Keratinocyte (primary cell): ENCODE measurements around the gene CMTM7.

Experiments
- CTCF ChIP-seq, 3 experiments: IDR thresholded peaks in 1 of 3; conservative IDR thresholded peaks in 1 of 3; optimal IDR thresholded peaks in 1 of 3; 2 replicates in 2 of 3; 3 replicates in 1 of 3; pipeline versions ENCODE3 to v1.5.1; 2011; ENCODE audit warnings: low read length in 3 of 3, mild to moderate bottlenecking in 3 of 3, moderate library complexity in 2 of 3, control low read depth in 1 of 3, inconsistent platforms in 1 of 3; ENCODE audit not compliant: insufficient read depth in 2 of 3; ENCODE audit errors: extremely low read depth in 1 of 3
- EZH2 ChIP-seq: IDR thresholded peaks from one replicate; pipeline ENCODE4 v1.6.1; 2012; ENCODE audit warnings: inconsistent platforms, mild to moderate bottlenecking, low read length, moderate library complexity

- TF ChIP-seq CTCF (optimal IDR thresholded peaks at IDR 0.05 in 1 of 3, IDR thresholded peaks at IDR 0.05 in 1 of 3, conservative IDR thresholded peaks at IDR 0.05 in 1 of 3; ENCODE audit: extremely low read depth in 1 of 3, insufficient read depth in 2 of 3, low read length in 3 of 3) (no peak), EZH2 (no peak)
Observed at GRCh38 chr3:32432045-32432710, 40.5 kb downstream of the CMTM7 start.
